A549 (cell line): ENCODE results near the gene TMEM214.

ENCODE experiments used
- BCL3 ChIP-seq: fragments of >200 bp; sonication (Bioruptor Twin); formaldehyde crosslinking; IDR thresholded peaks from 3 replicates; pipeline ENCODE4 v1.6.1; 2016
- CEBPB ChIP-seq, 2 experiments: fragments of >200 bp in 1 of 2; sonication (Bioruptor Twin) in 1 of 2; formaldehyde crosslinking in 1 of 2; IDR thresholded peaks; 2 replicates each; pipeline ENCODE4 v1.6.1; 2012 to 2016
- CTCF ChIP-seq: fragments of >200 bp; sonication (Bioruptor Twin); formaldehyde crosslinking; IDR thresholded peaks from 3 replicates; pipeline ENCODE4 v1.5.1; 2016
- E2F6 ChIP-seq: IDR thresholded peaks from 2 replicates; pipeline ENCODE4 v1.6.1; 2012; ENCODE audit warnings: low read depth, borderline replicate concordance
- EP300 ChIP-seq, 2 experiments: fragments of >200 bp; sonication (Bioruptor Twin); formaldehyde crosslinking; IDR thresholded peaks; 2 replicates in 1 of 2; 3 replicates in 1 of 2; pipeline ENCODE4 v1.6.1; 2016 to 2017
- NPAS2 ChIP-seq: fragments of 250-450 bp; sonication (Bioruptor Pico); IDR thresholded peaks from 2 replicates; pipeline ENCODE4 v1.8.0; 2022; ENCODE audit warnings: mild to moderate bottlenecking, moderate library complexity, borderline replicate concordance
- POLR2A ChIP-seq: IDR thresholded peaks from 2 replicates; pipeline ENCODE4 v1.6.1; 2012; ENCODE audit warnings: mild to moderate bottlenecking, low read length
- POLR2AphosphoS2 ChIP-seq: conservative IDR thresholded peaks from 2 replicates; pipeline ENCODE4 v1.6.1; 2012; ENCODE audit warnings: low read length, improper control_type of control experiment, inconsistent platforms
- RAD21 ChIP-seq, 2 experiments: fragments of >200 bp in 1 of 2; sonication (Bioruptor Twin) in 1 of 2; formaldehyde crosslinking in 1 of 2; IDR thresholded peaks in 1 of 2; conservative IDR thresholded peaks in 1 of 2; 2 replicates in 1 of 2; 3 replicates in 1 of 2; pipeline ENCODE4 v1.6.1; 2012 to 2018; ENCODE audit warnings: inconsistent platforms in 1 of 2
- RCOR1 ChIP-seq: fragments of 150-350 bp; IDR thresholded peaks from 2 replicates; pipeline ENCODE4 v1.6.1; 2014; ENCODE audit warnings: antibody characterized with exemption, low read length, low read depth
- REST ChIP-seq: fragments of 200-600 bp; sonication (generic); IDR thresholded peaks from 2 replicates; pipeline ENCODE4 v1.6.1; 2016; ENCODE audit warnings: antibody characterized with exemption, mild to moderate bottlenecking, moderate library complexity
- RNF2 ChIP-seq: fragments of 200-600 bp; sonication (generic); IDR thresholded peaks from 2 replicates; pipeline ENCODE4 v1.6.1; 2016; ENCODE audit warnings: low read depth, mild to moderate bottlenecking, antibody characterized with exemption, moderate library complexity, borderline replicate concordance
- ZSCAN20 ChIP-seq: fragments of 250-450 bp; sonication (Bioruptor Pico); IDR thresholded peaks from 2 replicates; pipeline ENCODE4 v1.8.0; 2022; ENCODE audit warnings: mild to moderate bottlenecking, moderate library complexity

DNA sequence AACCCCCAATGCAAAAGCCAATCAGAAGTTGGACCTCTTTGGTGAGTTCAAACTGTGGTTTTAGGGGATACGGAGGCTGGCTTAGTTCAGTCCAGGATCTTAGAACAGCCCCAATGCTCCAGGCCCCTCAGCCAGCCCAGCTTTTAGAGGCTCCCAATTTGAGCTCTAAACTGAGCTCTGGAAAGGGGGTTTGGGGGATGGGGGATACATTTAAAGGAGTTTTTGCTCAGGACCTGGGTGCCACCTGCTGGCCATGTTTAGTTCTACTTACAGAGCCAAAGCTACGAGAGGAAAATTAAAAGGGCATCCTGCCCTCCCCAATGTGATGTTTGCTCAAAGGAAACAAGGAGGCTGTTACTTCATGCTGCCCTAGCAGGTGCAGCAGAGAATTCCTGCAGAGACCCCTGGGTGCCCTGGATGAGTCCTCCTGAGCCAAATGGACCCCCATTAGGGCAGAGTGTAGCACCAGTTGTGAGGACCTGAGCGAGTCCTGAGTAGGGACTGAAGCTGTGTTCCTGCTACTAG, 15.9 kb upstream of the TMEM214 start:
- no peak for TF ChIP-seq POLR2AphosphoS2
- TF ChIP-seq CTCF = peak; percentile 96
- TF ChIP-seq POLR2A = no peak
- TF ChIP-seq NPAS2 (CRISPR knock-in tag) = no peak
- no peak for TF ChIP-seq REST
- TF ChIP-seq ZSCAN20 (CRISPR knock-in tag) = no peak
- TF ChIP-seq E2F6 = no peak
- no peak for TF ChIP-seq BCL3
- TF ChIP-seq EP300 (IDR thresholded peaks at IDR 0.05) = no peak
- TF ChIP-seq RAD21 (conservative IDR thresholded peaks at IDR 0.05 in 1 of 2, IDR thresholded peaks at IDR 0.05 in 1 of 2) = peak; percentile 97 to 98
- no peak for TF ChIP-seq RCOR1
- no peak for TF ChIP-seq RNF2
- no peak for TF ChIP-seq CEBPB (IDR thresholded peaks at IDR 0.05)
